Kidney (tissue), 14 donors: ENCODE measurements around the gene NEURL4. TPM values are rescaled to one million over a fixed set of nuclear protein-coding genes. Genes with fewer than 3 reads are reported as not detected.

Source experiments
- DNase-seq, 5 donors: peaks; one replicate each; pipeline ENCODE4 v3.0.0-alpha.2; 2013 to 2020
- FAIRE-seq: peaks from 2 replicates; lab custom pipeline; 2012; peaks lifted over from hg19 to GRCh38; lab: Jason Lieb, UNC
- H3K27ac ChIP-seq, 2 donors: one replicate each; pipeline ENCODE4 v1.7.0; 2013; ENCODE audit warnings: low read depth in 2 of 2, low read length in 2 of 2, inconsistent platforms in 1 of 2
- H3K27me3 ChIP-seq: one replicate; pipeline ENCODE4 v1.7.1; 2013; ENCODE audit warnings: low read length, inconsistent platforms; ENCODE audit not compliant: control insufficient read depth, insufficient read depth
- H3K36me3 ChIP-seq, 3 donors: one replicate each; pipeline versions ENCODE4 v1.7.0 to v1.7.1; 2013; ENCODE audit warnings: low read length in 3 of 3, control low read depth in 1 of 3, inconsistent platforms in 1 of 3; ENCODE audit not compliant: insufficient read depth in 3 of 3, control insufficient read depth in 2 of 3
- H3K4me1 ChIP-seq, 3 donors: one replicate each; pipeline versions ENCODE4 v1.7.0 to v1.7.1; 2013; ENCODE audit warnings: low read length in 3 of 3, inconsistent platforms in 1 of 3, low read depth in 1 of 3; ENCODE audit not compliant: control insufficient read depth in 2 of 3, insufficient read depth in 2 of 3
- H3K4me3 ChIP-seq, 3 donors: one replicate each; pipeline versions ENCODE4 v1.7.0 to v1.8.1; 2013; ENCODE audit warnings: low read length in 3 of 3, control low read depth in 1 of 3, inconsistent platforms in 1 of 3
- H3K9ac ChIP-seq, 3 donors: one replicate each; pipeline versions ENCODE4 v1.7.0 to v1.7.1; 2013; ENCODE audit warnings: low read length in 3 of 3, control low read depth in 1 of 3, inconsistent platforms in 1 of 3
- H3K9me3 ChIP-seq, 3 donors: one replicate each; pipeline versions ENCODE4 v1.7.0 to v1.7.1; 2013; ENCODE audit warnings: low read length in 3 of 3, control low read depth in 1 of 3, inconsistent platforms in 1 of 3; ENCODE audit not compliant: control insufficient read depth in 2 of 3, insufficient read depth in 1 of 3
- CTCF ChIP-seq: IDR thresholded peaks from 3 replicates; pipeline ENCODE4 v1.5.1; 2012; ENCODE audit warnings: mild to moderate bottlenecking, moderate library complexity, borderline replicate concordance; ENCODE audit not compliant: insufficient read depth; ENCODE audit errors: extremely low read depth
- intact Hi-C: fragments of 100-400 bp; cut with DNase I; formaldehyde crosslinking; loops from one replicate; pipeline ENCODE4 v1.11.1; 2022
- polyA plus RNA-seq: library from polyadenylated mRNA; stranded (reverse); fragments of 350-450 nt; fragmentation: Illumina TruSeq; extraction: RNeasy Lipid Tissue Mini Kit (QIAGEN cat#74804); gene quantifications from one replicate; pipeline ENCODE4 v1.2.3, GENCODE V29; 2014; ENCODE audit warnings: low read depth, low replicate concordance; ENCODE audit not compliant: insufficient read depth
- total RNA-seq: library from RNA; stranded (reverse); fragmentation: NEBNext Ultra II Directional; extraction: Animal tissue kit (Norgen Biotek cat#: 25700); gene quantifications from one replicate; pipeline ENCODE4 v1.2.1, GENCODE V29; 2021
- donor health status: control.
- donor health status: control.
- donor health status: control.
- donor health status: control.
- donor health status: control.
- donor health status: DM: yes; HTN: yes; CAD: no.
- donor health status: Normal renal cell carcinoma (clear cell type).

Gene NEURL4
- total and polyA plus RNA-seq, 2 donors from 2014 or later: 21.2 to 44.7 TPM

GRCh38 chr17:7356072-7356549 is 27.0 kb upstream of the NEURL4 start:
- no peak for FAIRE-seq

GRCh38 chr17:7355573-7355972 is 26.4 kb upstream of the NEURL4 start:
- Histone ChIP-seq H3K36me3 (no peaks in the 10 kb centered on the region), H3K27ac (no peak overlapping the region), H3K9ac (no peak overlapping the region), H3K9me3 (no peaks in the 10 kb centered on the region), H3K27me3 (no peaks in the 10 kb centered on the region), H3K4me1 (peaks cover 0 to 20% (median 9%) of the 10 kb centered on the region in 3 donors), H3K4me3 (no peak overlapping the region)
- TF ChIP-seq CTCF: no peak
- intact Hi-C loops: no loop called here
- DNase-seq (peak in 2 of 5 donors; percentile 56 to 57), FAIRE-seq (no peak)

More at GRCh38 chr17:7356072-7356549, 27.0 kb upstream of the NEURL4 start:
- intact Hi-C loops: no loop called here
- peak overlapping the region in 1 of 3 donors; percentile 9 for H3K9ac ChIP-seq
- peak; percentile 91 for TF ChIP-seq CTCF
- no peaks in the 10 kb centered on the region for H3K27me3 ChIP-seq
- peak; percentile 75 to 91 (median 88) for DNase-seq
- no peak overlapping the region for H3K4me3 ChIP-seq
- H3K4me1 ChIP-seq: peaks cover 0 to 18% (median 9%) of the 10 kb centered on the region in 3 donors
- H3K36me3 ChIP-seq: no peaks in the 10 kb centered on the region
- no peak overlapping the region for H3K27ac ChIP-seq
- H3K9me3 ChIP-seq: no peaks in the 10 kb centered on the region

- H3K27ac ChIP-seq: peak within 1 kb of the TSS in 1 of 2 donors; percentile 9
- peaks cover 0 to 20% (median 9%) of the 10 kb centered on the region in 3 donors for H3K4me1 ChIP-seq
- DNase-seq: peak in 3 of 5 donors; percentile 49 to 78 (median 60)
These were observed 25.9 kb upstream of the NEURL4 start, which contains the start of gene TMEM95 for GRCh38 chr17:7355053-7355452. Gene TMEM95 (plus strand): TSS chr17:7355156. CDS start chr17:7355205, 49 bp downstream.

More at GRCh38 chr17:7355053-7355452, 25.9 kb upstream of the NEURL4 start, which contains the start of gene TMEM95:
- Histone ChIP-seq H3K9ac (peak within 1 kb of the TSS in 1 of 3 donors; percentile 43), H3K36me3 (no peaks in the 10 kb centered on the region), H3K27me3 (no peaks in the 10 kb centered on the region), H3K4me3 (no peak within 1 kb of the TSS), H3K9me3 (no peaks in the 10 kb centered on the region)
- no peak for FAIRE-seq
- intact Hi-C loops: no loop called here
- no peak for TF ChIP-seq CTCF
